CD14-positive monocyte (primary cell): Measurements from ENCODE around the gene ZNF865. TPM values are rescaled to one million over a fixed set of nuclear protein-coding genes. Genes with fewer than 3 reads are reported as not detected.

ENCODE experiments used
- DNase-seq, 3 donors: peaks; one replicate each; pipeline ENCODE4 v3.0.0-alpha.2; 2011 to 2022
- H2AFZ ChIP-seq: 2 replicates; pipeline ENCODE4 v1.6.0; 2012; ENCODE audit warnings: mild to moderate bottlenecking, low read depth, low read length, inconsistent platforms; ENCODE audit not compliant: insufficient read depth, poor library complexity, severe bottlenecking
- H3K27ac ChIP-seq, 2 donors: 1 replicate in 1 of 2; 2 replicates in 1 of 2; pipeline ENCODE4 v1.5.1; 2012 to 2013; ENCODE audit warnings: low read length in 2 of 2, control low read depth in 1 of 2, inconsistent platforms in 1 of 2, low read depth in 1 of 2, mild to moderate bottlenecking in 1 of 2
- H3K27me3 ChIP-seq, 2 donors: one replicate each; pipeline versions ENCODE4 v1.6.0 to v1.6.1; 2011 to 2013; ENCODE audit warnings: low read length in 2 of 2; ENCODE audit not compliant: control insufficient read depth in 2 of 2, insufficient read depth in 2 of 2
- H3K36me3 ChIP-seq, 2 donors: replicated peaks in 1 of 2; 1 replicate in 1 of 2; 2 replicates in 1 of 2; pipeline versions ENCODE4 v1.5.1 to v1.6.1; 2012 to 2013; ENCODE audit warnings: low read length in 2 of 2, control low read depth in 1 of 2, inconsistent platforms in 1 of 2, mild to moderate bottlenecking in 1 of 2; ENCODE audit not compliant: insufficient read depth in 2 of 2, control insufficient read depth in 1 of 2
- H3K4me1 ChIP-seq, 2 donors: 1 replicate in 1 of 2; 2 replicates in 1 of 2; pipeline versions ENCODE4 v1.5.1 to v1.6.1; 2012 to 2013; ENCODE audit warnings: low read length in 2 of 2, control low read depth in 1 of 2, inconsistent platforms in 1 of 2, mild to moderate bottlenecking in 1 of 2, moderate library complexity in 1 of 2; ENCODE audit not compliant: insufficient read depth in 2 of 2, control insufficient read depth in 1 of 2
- H3K4me2 ChIP-seq: replicated peaks from 2 replicates; pipeline ENCODE3; 2012; ENCODE audit warnings: low read length, moderate library complexity, mild to moderate bottlenecking; ENCODE audit not compliant: poor library complexity, severe bottlenecking; ENCODE audit errors: extremely low read depth
- H3K4me3 ChIP-seq, 3 experiments: fragments of 200-600 bp in 1 of 3; sonication (generic) in 1 of 3; replicated peaks in 1 of 3; 1 replicate in 2 of 3; 2 replicates in 1 of 3; pipeline ENCODE4 v1.5.1; 2011 to 2013; ENCODE audit warnings: low read length in 3 of 3, mild to moderate bottlenecking in 3 of 3, control low read depth in 2 of 3, low read depth in 2 of 3, inconsistent platforms in 1 of 3, moderate library complexity in 1 of 3
- H3K79me2 ChIP-seq: 2 replicates; pipeline ENCODE4 v1.6.0; 2012; ENCODE audit warnings: mild to moderate bottlenecking, control low read depth, inconsistent platforms, low read length, moderate library complexity; ENCODE audit not compliant: insufficient read depth
- H3K9ac ChIP-seq: 2 replicates; pipeline ENCODE4 v1.6.0; 2017; ENCODE audit warnings: low read length, mild to moderate bottlenecking; ENCODE audit not compliant: insufficient read depth, poor library complexity, severe bottlenecking
- H3K9me3 ChIP-seq, 2 donors: replicated peaks in 1 of 2; 1 replicate in 1 of 2; 2 replicates in 1 of 2; pipeline versions ENCODE4 v1.5.1 to v1.6.1; 2012 to 2013; ENCODE audit warnings: low read length in 2 of 2, control low read depth in 1 of 2; ENCODE audit not compliant: control insufficient read depth in 1 of 2, insufficient read depth in 1 of 2
- H4K20me1 ChIP-seq: 2 replicates; pipeline ENCODE4 v1.6.0; 2012; ENCODE audit warnings: mild to moderate bottlenecking, low read length, control low read depth, moderate library complexity; ENCODE audit not compliant: insufficient read depth
- H3K27ac Mint-ChIP-seq, 7 donors: one replicate each; pipeline ENCODE4 v1.8.0; 2020; ENCODE audit warnings: mild to moderate bottlenecking in 7 of 7, mixed read lengths in 7 of 7, moderate library complexity in 6 of 7, inconsistent platforms in 2 of 7
- H3K27me3 Mint-ChIP-seq, 3 donors: one replicate each; pipeline ENCODE4 v1.8.0; 2021 to 2022; ENCODE audit warnings: low read depth in 3 of 3, mild to moderate bottlenecking in 3 of 3, mixed read lengths in 3 of 3, moderate library complexity in 3 of 3, inconsistent platforms in 1 of 3
- H3K36me3 Mint-ChIP-seq, 2 donors: one replicate each; pipeline ENCODE4 v1.8.0; 2020; ENCODE audit warnings: mixed read lengths in 2 of 2, inconsistent platforms in 1 of 2, mild to moderate bottlenecking in 1 of 2
- H3K4me1 Mint-ChIP-seq: one replicate; pipeline ENCODE4 v1.8.0; 2020; ENCODE audit warnings: mild to moderate bottlenecking, mixed read lengths
- H3K4me3 Mint-ChIP-seq, 2 donors: one replicate each; pipeline ENCODE4 v1.8.0; 2020; ENCODE audit warnings: mild to moderate bottlenecking in 2 of 2, mixed read lengths in 2 of 2, moderate library complexity in 1 of 2
- H3K9me3 Mint-ChIP-seq, 7 donors: one replicate each; pipeline ENCODE4 v1.8.0; 2020 to 2022; ENCODE audit warnings: mixed read lengths in 7 of 7, mild to moderate bottlenecking in 6 of 7, moderate library complexity in 6 of 7, inconsistent platforms in 2 of 7
- CTCF ChIP-seq: fragments of 200-600 bp; IDR thresholded peaks from one replicate; pipeline ENCODE4 v1.8.0; 2022; ENCODE audit warnings: antibody characterized with exemption, mild to moderate bottlenecking
- WGBS: methylation state at CpG from one replicate; pipeline ENCODE4 v1.1.5; 2013; ENCODE audit warnings: missing lambda C conversion rate; ENCODE audit not compliant: insufficient coverage; 5-methylcytosine and 5-hydroxymethylcytosine counted together
- intact Hi-C, 2 donors: fragments of 100-400 bp; cut with micrococcal nuclease; formaldehyde crosslinking; loops; one replicate each; pipeline versions ENCODE4 v1.15.0 to v1.15.1; 2023
- polyA plus RNA-seq, 3 donors: library from polyadenylated mRNA; depleted of rRNA in 1 of 3; unstranded in 2 of 3; stranded (reverse) in 1 of 3; fragments of 300-500 nt in 2 of 3; fragments of >200 nt in 1 of 3; fragmentation: Illumina TruSeq in 2 of 3; gene quantifications; 1 replicate in 2 of 3; 2 replicates in 1 of 3; pipeline ENCODE4 v1.2.3, GENCODE V29; 2012 to 2021

The ZNF865 gene
- polyA plus RNA-seq, 3 donors = 0.03 to 6.0 (median 0.07) TPM

DNA sequence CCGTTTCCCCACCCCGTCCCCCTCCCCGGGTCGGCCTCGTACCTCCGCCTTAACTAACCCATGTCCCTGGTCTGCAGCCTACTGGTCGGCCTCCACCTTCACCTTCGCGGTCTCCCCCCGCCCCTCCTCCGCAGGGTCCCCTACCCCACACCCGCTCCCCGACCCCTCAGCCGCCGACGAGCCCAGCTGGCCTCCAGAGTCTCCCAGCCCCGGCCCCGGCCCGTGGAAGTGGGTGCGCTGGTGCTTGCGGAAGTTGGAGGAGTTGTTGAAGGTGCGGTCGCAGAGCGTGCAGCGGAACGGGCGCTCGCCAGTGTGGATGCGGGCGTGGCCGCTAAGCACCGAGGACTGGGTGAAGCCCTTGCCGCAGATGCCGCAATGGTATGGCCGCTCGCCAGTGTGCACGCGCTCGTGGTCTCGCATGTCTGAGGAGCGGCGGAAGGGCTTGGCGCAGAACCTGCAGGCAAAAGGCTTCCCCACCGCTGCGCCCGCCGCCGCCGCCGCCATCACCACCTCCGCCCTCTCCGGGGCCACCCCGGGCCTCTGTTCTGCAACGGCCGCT is 16.3 kb downstream of the ZNF865 start:
- H3K4me2 ChIP-seq = peak overlapping the region; percentile 71
- H3K9ac ChIP-seq = no peak overlapping the region
- peak overlapping the region in 4 of 7 donors; percentile 89 to 97 (median 93) for H3K27ac Mint-ChIP-seq
- no peaks in the 10 kb centered on the region for H4K20me1 ChIP-seq
- H3K4me3 Mint-ChIP-seq = no peak overlapping the region
- H3K79me2 ChIP-seq = peaks cover 17% of the 10 kb centered on the region
- peaks cover 0 to 8% (median 1%) of the 10 kb centered on the region in 3 donors for H3K27me3 Mint-ChIP-seq
- H3K9me3 ChIP-seq = no peaks in the 10 kb centered on the region
- no peaks in the 10 kb centered on the region for H3K27me3 ChIP-seq
- no peak overlapping the region for H2AFZ ChIP-seq
- no peak for DNase-seq
- peaks cover 0 to 4% (median 0%) of the 10 kb centered on the region in 7 donors for H3K9me3 Mint-ChIP-seq
- no peak for TF ChIP-seq CTCF
- H3K4me1 Mint-ChIP-seq = peaks cover 62% of the 10 kb centered on the region
- no peak overlapping the region for H3K4me3 ChIP-seq
- peaks cover 16 to 26% of the 10 kb centered on the region in 2 donors for H3K36me3 Mint-ChIP-seq
- peaks cover 7 to 8% of the 10 kb centered on the region in 2 donors for H3K36me3 ChIP-seq
- H3K4me1 ChIP-seq = peaks cover 64 to 76% of the 10 kb centered on the region in 2 donors
- intact Hi-C loops = loop anchor here (2.0 to 5.0 kb wide), 2 partner anchors 15 to 34 kb away; no protein-coding TSS in a partner anchor
- 95% methylated on average over 37 of the region's 55 CpGs for WGBS
- H3K27ac ChIP-seq = peak overlapping the region; percentile 83 to 84

GRCh38 chr19:55622242-55622969 is 17.0 kb downstream of the ZNF865 start:
- H3K9me3 Mint-ChIP-seq = peaks cover 0 to 4% (median 0%) of the 10 kb centered on the region in 7 donors
- Histone ChIP-seq H3K4me1 (peaks cover 64 to 74% of the 10 kb centered on the region in 2 donors), H3K4me2 (no peak overlapping the region), H3K27me3 (no peaks in the 10 kb centered on the region), H3K36me3 (peaks cover 3% of the 10 kb centered on the region in 2 donors), H4K20me1 (no peaks in the 10 kb centered on the region), H3K9me3 (no peaks in the 10 kb centered on the region), H3K79me2 (peaks cover 17% of the 10 kb centered on the region), H3K27ac (no peak overlapping the region), H3K4me3 (no peak overlapping the region), H3K9ac (no peak overlapping the region), H2AFZ (no peak overlapping the region)
- H3K4me1 Mint-ChIP-seq = peaks cover 60% of the 10 kb centered on the region
- DNase-seq = no peak
- 97% methylated on average over 35 of the region's 40 CpGs for WGBS
- intact Hi-C loops = loop anchor here in 1 of 2 donors (5.0 kb wide), 1 partner anchor 35 kb away; no protein-coding TSS in a partner anchor
- peaks cover 10 to 20% of the 10 kb centered on the region in 2 donors for H3K36me3 Mint-ChIP-seq
- H3K4me3 Mint-ChIP-seq = no peak overlapping the region
- peak overlapping the region in 3 of 7 donors; percentile 30 to 95 (median 41) for H3K27ac Mint-ChIP-seq
- TF ChIP-seq CTCF = no peak
- peaks cover 0 to 8% (median 1%) of the 10 kb centered on the region in 3 donors for H3K27me3 Mint-ChIP-seq
